ENCODE data around the gene IER3. TPM values are rescaled to one million over a fixed set of nuclear protein-coding genes. Genes with fewer than 3 reads are reported as not detected.

The IER3 gene
- total and polyA plus RNA-seq, 2 of the 13 experiments (the other 11 are each of a cell fraction or from before 2014, with no cell fraction given) = 51.1 to 131 TPM

- TF ChIP-seq SRSF4 (IDR thresholded peaks at IDR 0.05; ENCODE audit: low read depth, low read length, poor library complexity, severe bottlenecking) (no peak), ZNF143 (CRISPR knock-in tag; IDR thresholded peaks at IDR 0.05) (peak; percentile 96), ZNF234 (CRISPR knock-in tag; conservative IDR thresholded peaks at IDR 0.05) (no peak), HOMEZ (CRISPR knock-in tag; IDR thresholded peaks at IDR 0.05; ENCODE audit: low read depth) (no peak), ZNF124 (CRISPR knock-in tag; IDR thresholded peaks at IDR 0.05) (no peak), MYPOP (CRISPR knock-in tag; IDR thresholded peaks at IDR 0.05) (peak; percentile 69; the same call in 1 of the 2 replicates), MZF1 (CRISPR knock-in tag; IDR thresholded peaks at IDR 0.05; ENCODE audit: borderline replicate concordance) (0 out of 2 replicates have a peak, but pooled peaks have one; percentile 58), ZNF501 (CRISPR knock-in tag; IDR thresholded peaks at IDR 0.05) (peak; percentile 71), ZNF747 (CRISPR knock-in tag; IDR thresholded peaks at IDR 0.05; ENCODE audit: borderline replicate concordance) (peak; percentile 81), ZNF746 (CRISPR knock-in tag; IDR thresholded peaks at IDR 0.05) (peak; percentile 35; the same call in 1 of the 2 replicates), FOXO4 (CRISPR knock-in tag; conservative IDR thresholded peaks at IDR 0.05) (peak; percentile 72; the same call in 1 of the 2 replicates), CEBPB (IDR thresholded peaks at IDR 0.05; ENCODE audit: borderline replicate concordance, low read depth, low read length) (peak; percentile 79), PITX1 (CRISPR knock-in tag; IDR thresholded peaks at IDR 0.05) (peak; percentile 59; the same call in 1 of the 2 replicates), MEIS2 (CRISPR knock-in tag; IDR thresholded peaks at IDR 0.05) (0 out of 2 replicates have a peak, but pooled peaks have one; percentile 68), NFE2 (CRISPR knock-in tag; IDR thresholded peaks at IDR 0.05) (no peak), FOXO1 (CRISPR knock-in tag; IDR thresholded peaks at IDR 0.05) (0 out of 2 replicates have a peak, but pooled peaks have one; percentile 20)
- TF ChIP-seq, protein P1, sequence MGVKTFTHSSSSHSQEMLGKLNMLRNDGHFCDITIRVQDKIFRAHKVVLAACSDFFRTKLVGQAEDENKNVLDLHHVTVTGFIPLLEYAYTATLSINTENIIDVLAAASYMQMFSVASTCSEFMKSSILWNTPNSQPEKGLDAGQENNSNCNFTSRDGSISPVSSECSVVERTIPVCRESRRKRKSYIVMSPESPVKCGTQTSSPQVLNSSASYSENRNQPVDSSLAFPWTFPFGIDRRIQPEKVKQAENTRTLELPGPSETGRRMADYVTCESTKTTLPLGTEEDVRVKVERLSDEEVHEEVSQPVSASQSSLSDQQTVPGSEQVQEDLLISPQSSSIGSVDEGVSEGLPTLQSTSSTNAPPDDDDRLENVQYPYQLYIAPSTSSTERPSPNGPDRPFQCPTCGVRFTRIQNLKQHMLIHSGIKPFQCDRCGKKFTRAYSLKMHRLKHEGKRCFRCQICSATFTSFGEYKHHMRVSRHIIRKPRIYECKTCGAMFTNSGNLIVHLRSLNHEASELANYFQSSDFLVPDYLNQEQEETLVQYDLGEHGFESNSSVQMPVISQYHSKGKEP (CRISPR knock-in tag; IDR thresholded peaks at IDR 0.05) = no peak
- TF ChIP-seq, protein P2, sequence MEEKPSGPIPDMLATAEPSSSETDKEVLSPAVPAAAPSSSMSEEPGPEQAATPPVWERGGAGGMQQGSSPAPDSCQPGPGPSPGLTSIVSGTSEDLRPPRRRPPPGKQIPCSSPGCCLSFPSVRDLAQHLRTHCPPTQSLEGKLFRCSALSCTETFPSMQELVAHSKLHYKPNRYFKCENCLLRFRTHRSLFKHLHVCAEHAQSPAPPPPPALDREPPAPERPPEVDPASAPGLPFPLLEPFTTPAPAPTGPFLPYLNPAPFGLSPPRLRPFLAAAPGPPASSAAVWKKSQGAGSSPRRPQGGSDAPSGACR (CRISPR knock-in tag; IDR thresholded peaks at IDR 0.05) = no peak
Measured at GRCh38 chr6:30719791-30720737, 24.3 kb downstream of the IER3 start, which contains the start of gene TUBB (continued).
